Measurements from ENCODE around the gene ARHGEF7.
"Not testable (repeated sequence)": the region's sequence is repeated elsewhere in the genome, so short reads cannot be mapped to it uniquely, and the experiment has no call there.

The ARHGEF7 gene

DNA sequence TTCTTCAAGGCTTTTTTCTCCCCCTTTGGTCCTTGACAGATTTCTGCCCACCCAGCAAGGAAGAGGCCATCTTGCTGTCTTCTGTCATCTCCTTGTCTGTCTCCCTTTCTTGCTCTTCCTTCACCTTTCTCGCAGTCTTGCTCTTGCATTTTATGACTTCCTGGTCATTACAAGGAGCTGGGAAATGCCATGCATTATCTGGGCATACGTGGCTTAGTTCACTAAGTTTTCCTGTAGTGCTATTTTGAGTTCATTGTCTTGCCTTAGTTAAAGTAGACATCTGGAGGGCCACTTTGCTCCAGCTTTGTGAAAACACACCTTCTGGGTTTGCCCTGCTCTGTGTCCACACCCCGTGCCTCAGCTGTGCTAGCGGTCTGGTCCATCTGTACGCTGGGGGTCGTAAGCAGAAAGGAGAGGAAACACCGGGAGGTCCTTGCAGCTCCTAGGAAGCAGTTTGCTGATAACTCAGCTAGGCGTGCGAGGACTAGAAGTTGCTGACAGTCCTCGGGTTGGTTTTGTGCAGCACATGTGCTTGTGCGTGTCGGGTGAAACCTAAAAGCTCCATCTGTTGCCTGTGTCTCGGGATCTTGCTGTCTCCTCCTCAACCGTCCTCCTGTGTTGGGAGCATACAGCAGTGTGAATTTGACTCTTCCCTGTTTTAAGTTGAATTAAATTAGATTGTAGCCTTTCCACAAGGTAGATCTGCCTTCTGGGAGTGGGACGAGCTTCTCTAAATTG is 59.4 kb downstream of the ARHGEF7 start:
- no peak for DNase-seq (ENCODE audit: low spot score)

DNA sequence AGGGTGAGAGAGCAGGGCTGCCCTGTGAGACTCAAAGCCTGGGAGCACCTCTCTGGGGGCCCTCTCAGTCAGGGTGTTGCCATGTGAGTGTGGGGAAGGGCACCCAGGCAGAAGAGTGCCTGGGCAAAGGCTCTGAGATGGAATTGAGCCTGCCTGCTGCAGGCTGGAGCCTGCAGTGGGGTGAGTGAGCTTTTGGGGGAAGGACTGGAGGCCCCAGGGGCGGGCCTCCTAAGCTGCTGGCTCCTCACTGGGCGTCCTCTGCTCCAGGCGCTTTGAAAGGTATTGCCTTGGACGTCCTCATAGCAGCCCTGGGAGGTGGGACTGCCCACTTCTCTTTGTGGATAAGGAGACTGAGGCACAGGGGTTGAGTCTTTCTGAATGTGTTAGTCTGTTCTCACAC is 60.3 kb downstream of the ARHGEF7 start:
- DNase-seq (ENCODE audit: low spot score) = no peak

DNA sequence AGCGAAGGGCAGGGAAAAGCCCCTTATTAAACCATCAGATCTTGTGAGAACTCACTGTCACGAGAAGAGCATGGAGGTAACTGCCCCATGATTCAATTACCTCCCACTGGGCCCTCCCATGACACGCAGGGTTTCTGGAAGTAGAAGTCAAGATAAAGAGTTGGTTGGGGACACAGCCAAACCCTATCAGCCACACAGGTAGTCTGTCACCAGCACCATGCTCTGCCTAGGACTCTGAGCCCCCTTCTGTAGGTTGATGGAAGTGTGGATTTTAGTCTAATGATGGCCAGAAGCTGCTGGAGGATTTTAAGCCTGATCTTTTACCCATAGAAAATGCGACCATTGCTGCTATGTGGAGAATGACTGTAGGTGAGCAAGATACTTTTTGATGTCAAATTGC is 60.8 kb downstream of the ARHGEF7 start:
- no peak for DNase-seq (ENCODE audit: low spot score)

DNA sequence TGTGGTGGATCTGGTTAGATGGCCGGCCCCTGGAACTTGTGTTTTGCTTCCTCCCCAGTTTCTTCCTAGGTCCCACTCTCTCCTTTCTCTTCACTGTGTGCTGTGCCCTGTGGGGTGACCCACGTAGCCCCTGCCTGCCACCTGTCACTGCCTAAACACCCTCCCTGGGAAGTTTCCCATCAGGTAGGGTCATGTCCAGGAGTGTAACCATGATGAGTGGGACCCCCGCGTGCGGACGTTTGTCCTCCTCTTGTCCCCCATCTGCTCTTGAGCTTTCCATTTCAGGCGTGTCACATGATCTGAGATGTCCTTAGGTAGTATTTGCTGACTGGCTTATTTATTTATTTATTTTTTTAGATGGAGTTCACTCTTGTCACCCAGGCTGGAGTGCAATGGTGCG is 61.3 kb downstream of the ARHGEF7 start:
- DNase-seq (ENCODE audit: low spot score) = no peak

DNA sequence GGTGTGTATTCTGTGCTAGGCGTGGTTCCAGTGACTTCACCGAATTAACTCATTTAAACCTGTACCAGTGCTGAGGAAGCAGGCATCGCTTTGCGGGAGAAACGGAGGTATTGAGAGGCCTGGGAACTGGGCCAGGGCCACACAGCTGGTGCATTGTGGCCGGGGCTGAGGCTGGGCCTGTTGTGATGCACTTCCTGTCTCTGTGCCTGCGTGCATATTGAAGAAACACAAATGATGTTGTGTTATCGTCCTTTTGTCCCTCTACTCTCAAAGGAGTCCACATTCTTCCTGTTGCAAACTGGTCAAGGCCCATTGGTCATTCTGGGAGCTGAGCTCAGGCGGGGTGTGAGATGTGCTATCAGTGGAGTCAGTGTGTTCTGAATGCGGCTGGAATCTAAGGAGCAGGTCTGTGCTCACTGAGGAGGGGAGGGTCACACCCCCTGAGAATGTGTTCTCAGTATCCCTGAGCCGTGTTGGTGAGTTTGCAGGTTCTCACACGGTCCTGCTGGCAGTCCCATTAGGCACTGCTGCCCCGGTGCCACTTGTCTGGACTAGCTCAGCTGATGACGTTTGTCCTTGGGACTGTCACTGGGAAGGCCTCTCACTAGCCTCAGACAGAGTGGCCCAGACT is 62.1 kb downstream of the ARHGEF7 start:
- DNase-seq (ENCODE audit: low spot score) = peak; percentile 48

DNA sequence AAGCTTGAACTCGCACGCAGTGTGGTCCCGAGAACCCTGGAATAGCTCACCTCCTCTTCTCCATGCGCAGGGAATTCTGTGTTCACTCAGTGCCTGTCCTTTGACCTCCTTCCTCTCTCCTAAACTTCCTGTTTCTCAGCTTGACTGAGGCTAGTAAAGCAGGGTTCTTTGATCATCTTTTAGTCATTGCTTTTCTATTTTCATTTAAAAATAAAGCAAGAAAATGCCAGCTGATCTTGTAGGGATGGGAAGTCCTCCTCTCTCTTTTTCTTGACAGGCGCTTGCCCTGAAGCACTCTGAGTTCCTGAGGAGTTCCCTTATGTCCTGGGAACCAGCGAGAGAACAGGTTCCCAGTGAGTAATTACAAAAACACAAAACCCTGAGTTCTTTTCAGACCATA is 62.8 kb downstream of the ARHGEF7 start:
- DNase-seq (ENCODE audit: low spot score) = no peak

DNA sequence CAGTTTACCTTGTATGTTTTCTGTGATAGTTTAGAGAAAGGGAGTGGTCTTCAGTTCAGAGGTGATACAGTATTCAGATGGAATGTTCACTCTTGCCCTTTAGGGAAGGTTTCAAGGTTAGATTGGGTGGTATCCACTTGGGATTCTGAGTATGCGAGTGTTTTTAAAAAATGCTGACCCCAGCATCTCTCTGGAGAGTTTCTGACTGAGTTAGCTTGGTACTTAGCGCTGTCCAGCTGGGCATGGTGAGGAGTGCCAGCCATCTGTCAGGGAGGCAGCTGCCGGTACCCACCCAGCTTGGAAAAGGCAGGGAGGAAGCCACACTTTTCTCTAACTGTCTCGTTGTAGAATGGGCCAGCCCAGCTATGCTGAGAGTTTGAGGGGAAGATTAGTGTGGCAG is 63.3 kb downstream of the ARHGEF7 start:
- no peak for DNase-seq (ENCODE audit: low spot score)

DNA sequence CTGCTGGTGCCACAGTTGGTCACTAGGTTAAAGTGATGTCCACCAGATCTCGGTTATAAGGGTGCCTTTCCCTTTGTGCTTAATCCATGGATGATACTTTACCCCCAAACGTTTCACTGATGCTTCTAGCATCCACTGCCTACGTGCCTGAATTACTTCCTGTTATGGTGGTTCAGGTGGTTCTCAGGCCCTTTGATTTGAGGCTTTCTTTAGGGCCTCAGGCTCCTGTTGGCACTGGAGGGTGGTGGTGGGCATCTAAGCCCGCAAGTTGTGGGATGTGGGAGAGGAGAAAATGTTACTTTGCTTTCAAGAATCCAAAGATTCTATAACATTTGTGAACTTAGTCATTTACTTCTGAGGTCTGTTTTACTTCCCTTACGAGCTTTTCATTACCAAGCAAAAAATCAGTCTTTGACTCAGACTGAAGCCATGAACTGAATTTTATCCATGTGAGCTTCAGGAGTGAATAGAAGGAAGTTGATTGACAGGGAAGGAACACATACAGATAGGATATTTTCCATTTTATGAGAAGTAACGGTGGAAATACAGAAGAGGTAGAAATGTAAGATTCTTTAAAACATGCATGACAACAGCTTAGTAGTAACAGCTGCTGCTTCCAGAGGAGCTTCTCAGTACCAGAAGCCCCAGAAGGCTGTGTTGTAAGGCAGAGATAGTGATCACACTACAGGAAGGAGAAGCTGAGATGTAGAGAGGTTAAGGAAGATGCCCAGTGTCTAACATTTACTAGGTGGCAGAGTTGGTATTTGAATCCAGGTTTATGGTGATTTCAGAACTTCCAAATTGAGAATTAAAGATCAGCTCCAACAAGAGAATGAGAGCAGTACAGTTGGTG is 65.0 kb downstream of the ARHGEF7 start:
- DNase-seq (ENCODE audit: low spot score) = no peak

DNA sequence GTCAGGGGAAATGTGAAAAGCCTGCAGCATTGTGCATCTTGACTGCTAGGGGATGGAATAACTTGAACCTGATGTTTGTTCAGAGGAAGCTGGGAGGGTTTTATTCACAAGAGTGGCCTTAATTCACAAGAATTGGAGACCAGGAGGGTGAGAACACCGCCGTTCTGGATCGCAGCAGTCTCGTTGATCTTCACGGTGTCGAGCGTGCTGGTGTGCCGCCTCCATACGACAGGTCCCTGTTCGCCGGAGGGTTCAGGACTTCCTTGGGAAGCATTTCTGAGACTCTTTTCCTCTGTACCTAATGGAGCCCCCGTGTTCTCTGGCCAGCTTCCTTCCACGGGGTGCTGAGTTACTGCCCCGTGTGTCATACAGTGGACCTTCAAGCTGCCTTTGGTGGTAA is 66.9 kb downstream of the ARHGEF7 start:
- no peak for DNase-seq (ENCODE audit: low spot score)

DNA sequence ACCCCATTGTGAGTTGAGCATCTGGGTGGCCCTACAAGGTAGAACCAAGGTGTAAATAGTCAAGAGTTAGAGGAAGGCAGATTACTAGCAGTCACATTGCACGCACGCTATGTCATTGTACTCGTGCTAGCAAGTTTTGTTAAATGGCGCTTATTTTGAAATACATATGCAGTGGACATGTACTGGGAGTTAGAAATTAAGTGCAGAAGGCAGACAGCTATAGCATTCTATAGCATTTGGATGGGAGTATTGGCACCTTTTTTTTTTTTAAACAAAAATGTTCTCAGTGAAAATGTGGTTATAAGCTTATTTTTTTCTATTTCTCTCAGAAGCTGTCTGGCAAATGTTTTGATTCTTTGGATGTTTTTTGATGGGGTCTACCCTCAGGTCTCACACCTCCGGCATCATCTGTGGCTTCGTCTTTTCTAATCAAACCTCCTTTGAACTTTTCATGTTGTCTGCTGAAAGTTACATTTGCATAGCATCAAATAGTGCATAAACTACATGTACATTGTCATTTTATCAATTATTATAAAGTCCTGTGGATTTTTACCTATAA is 68.1 kb downstream of the ARHGEF7 start:
- DNase-seq (ENCODE audit: low spot score) = peak; percentile 26

DNA sequence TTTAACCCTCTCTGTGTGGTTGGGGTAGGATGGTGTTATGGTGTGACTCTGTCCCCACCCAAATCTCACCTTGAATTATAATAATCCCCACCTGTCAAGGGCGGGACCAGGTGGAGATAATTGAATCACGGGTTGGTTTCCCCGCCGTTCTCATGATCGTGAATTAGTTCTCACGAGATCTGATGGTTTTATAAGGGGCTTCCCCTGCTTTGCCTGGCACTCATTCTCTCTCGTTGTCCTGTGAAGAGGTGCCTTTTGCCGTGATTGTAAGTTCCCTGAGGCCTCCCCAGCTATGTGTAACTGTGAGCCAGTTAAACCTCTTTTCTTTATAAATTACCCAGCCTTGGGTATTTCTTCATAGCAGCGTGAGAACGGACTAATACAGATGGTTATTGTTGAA is 68.8 kb downstream of the ARHGEF7 start:
- DNase-seq (ENCODE audit: low spot score) = no peak

DNA sequence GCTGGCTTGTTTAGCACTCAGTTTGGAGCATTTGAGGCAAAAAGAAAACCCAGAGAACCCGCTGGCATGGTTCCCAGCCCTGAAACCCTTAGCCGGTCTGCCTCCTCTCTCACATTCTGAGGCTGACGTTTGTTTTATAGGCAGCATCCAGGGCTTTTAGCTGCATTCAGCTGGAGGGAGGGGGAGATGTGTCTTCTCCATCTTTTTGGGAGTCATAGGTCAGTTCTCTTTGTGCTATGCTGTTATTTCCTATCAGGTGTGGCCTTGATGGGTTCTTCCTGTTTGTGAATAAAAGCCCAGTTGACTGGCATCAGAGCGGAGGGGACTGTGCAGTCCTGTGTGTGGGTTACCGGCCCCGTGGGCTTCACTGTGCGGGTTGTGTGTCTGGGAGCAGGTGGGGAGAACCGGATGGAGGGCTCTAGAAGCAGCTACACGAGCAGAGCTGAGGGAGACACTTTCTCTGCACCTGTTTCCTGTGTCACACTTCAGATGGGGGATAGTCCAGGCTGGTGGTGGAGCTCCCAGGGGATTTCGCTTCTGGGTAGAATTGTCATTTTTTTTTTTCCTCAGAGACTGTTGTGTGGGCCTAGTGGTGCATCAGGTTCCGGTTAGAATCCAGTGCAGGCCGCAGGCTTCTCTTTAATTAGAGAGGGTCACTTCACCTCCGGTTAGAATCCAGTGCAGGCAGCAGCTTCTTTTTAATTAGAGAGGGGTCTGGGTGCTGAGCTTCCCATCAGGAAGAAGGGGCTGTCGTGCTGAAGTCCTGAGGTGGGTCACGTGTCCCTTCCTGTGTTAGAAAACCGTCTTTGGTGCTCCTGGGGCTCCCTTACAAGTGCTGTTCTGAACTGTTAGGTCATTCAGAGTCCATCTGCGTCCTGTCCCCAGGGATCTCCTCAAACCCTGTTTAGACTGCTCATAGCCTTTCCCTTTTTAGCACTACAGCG is 69.6 kb downstream of the ARHGEF7 start:
- peak; percentile 32 for DNase-seq (ENCODE audit: low spot score)

DNA sequence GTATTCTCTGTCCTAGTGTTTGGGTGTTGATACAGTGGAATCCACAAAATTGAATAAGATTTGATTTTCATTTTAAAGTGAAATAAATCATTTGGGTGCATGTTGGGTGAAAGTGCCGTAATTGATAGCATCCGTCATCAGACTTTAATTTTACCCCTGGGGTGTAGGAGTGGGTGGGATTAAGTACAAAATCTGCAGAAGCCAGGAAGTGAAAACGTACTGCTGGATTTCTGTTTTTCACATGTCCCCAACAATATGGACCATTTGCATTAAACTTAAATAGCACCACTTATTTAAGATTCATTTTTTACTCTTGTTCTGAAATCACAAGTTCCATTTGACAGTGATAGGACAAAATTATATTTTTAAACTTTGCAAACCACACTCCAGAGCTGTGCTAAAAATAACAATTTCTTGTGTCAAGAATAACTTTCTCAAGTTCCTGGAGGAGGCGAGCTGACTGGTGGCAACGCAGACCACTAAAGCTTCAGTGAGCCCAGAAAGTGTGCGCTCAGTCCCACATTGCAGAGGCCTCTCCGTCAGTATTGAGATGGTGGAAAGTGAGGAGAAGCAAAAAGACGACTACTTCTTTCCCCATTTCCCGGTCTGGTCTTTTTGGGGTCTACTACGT is 71.3 kb downstream of the ARHGEF7 start:
- no peak for DNase-seq (ENCODE audit: low spot score)

DNA sequence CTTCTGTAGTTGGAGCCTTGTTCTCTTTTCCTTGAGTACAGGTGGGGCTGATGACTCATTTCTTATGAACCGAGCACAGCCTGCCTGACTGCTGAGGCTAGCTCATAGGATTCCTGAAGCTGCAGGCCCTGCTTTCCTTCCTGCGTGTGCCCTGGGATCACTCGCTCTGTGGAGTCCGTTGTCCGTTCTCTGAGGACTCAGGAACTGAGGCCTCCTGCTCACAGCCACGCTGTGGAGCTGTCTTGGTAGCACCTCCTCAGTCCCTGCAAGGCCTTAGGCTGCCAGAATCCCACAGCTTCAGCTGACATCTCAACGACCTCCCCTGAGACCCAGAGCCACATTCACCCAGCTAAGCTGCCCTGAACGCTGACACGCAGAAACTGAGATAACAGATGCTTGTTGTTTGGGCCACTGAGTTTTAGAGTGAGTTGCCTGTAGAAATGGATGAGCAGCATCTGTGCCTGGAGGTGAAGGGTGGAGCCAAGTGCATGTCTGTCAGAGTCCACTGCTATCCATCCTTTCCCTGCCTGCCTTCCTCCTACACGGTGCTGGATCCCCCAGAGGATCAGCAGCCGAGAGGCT is 72.9 kb downstream of the ARHGEF7 start:
- DNase-seq (ENCODE audit: low spot score) = no peak

DNA sequence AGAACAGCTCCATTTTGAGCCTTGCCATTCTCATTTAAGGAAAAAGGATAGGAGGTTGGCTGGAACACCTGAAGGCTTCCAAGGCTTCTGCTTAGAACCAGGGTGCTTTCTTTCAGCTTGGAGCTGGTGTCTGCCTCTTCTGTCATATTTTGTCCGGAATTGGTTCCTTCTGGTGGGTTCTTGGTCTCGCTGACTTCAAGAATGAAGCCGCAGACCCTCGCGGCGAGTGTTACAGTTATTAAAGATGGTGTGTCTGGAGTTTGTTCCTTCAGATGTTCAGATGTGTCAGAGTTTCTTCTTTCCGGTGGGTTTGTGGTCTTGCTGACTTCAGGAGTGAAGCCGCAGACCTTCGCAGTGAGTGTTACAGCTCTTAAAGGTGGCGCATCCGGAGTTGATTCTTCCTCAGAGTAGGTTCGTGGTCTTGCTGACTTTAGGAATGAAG is 74.0 kb downstream of the ARHGEF7 start:
- DNase-seq (ENCODE audit: low spot score) = peak; percentile 73

DNA sequence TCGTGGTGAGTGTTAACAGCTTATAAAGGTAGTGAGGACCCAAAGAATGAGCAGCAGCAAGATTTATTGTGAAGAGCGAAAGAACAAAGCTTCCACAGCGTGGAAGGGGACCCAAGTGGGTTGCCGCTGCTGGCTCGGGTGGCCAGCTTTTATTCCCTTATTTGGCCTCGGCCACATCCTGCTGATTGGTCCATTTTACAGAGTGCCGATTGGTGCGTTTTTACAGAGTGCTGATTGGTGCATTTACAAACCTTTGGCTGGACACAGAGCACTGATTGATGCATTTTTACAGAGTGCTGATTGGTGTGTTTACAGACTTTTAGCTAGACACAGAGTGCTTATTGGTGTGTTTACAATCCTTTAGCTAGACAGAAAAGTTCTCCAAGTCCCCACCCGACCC is 74.4 kb downstream of the ARHGEF7 start:
- DNase-seq (ENCODE audit: low spot score) = peak; percentile 22

DNA sequence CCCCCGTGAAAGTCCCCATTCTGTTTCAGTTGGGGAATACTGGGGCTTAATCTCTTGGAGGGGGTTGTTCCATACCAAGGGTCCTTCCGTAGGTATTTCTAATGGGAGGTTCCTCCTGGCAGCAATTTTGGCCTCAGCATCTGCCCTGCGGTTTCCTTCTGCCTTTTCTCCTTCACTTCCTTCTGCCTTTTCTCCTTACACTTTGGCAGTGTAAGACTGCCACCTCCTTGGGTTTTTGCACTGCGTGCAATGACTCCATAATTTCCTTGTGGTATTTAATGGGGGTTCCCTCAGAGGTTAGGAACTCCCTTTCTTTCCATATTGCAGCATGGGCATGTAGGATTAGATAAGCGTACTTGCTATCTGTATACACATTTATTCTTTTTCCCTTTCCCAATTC is 78.1 kb downstream of the ARHGEF7 start:
- DNase-seq (ENCODE audit: low spot score) = not testable (repeated sequence)

DNA sequence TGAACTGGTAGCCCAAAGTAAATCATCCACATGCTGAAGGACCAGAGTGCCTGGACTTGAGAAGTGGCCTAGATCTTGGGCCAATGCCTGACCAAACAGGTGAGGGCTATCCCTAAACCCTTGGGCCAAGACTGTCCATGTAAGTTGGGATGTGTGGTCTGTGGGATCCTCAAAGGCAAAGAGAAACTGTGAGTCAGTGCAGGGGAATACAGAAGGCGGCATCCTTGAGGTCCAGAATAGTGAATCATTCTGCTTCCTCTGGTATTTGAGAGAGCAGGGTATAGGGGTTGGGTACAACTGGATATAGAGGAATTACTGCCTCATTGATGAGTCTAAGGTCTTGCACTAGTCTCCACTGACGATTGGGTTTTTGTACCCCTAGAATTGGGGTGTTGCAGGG is 79.5 kb downstream of the ARHGEF7 start:
- not testable (repeated sequence) for DNase-seq (ENCODE audit: low spot score)

DNA sequence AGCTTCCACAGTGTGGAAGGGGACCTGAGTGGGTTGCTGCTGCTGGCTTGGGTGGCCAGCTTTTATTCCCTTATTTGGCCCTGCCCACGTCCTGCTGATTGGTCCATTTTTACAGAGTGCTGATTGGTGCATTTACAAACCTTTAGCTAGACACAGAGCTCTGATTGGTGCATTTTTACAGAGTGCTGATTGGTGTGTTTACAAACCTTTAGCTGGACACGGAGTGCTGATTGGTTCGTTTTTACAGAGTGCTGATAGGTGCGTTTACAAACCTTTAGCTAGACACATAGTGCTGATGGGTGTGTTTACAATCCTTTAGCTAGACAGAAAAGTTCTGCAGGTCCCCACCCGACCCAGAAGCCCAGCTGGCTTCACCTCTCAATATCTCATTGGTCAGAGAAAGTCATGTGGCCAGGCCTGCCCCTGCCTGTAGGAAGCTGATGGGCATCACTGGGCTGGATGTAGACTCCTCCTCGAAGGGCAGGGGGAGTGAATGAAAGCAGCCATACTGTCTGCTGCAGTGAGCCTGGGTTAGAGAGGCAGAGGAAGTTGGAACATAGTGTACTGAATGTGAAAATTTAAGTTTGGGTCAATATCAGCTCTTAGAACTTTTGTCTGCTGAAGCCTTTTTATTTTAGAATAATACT is 83.7 kb downstream of the ARHGEF7 start:
- not testable (repeated sequence) for DNase-seq (ENCODE audit: low spot score)

DNA sequence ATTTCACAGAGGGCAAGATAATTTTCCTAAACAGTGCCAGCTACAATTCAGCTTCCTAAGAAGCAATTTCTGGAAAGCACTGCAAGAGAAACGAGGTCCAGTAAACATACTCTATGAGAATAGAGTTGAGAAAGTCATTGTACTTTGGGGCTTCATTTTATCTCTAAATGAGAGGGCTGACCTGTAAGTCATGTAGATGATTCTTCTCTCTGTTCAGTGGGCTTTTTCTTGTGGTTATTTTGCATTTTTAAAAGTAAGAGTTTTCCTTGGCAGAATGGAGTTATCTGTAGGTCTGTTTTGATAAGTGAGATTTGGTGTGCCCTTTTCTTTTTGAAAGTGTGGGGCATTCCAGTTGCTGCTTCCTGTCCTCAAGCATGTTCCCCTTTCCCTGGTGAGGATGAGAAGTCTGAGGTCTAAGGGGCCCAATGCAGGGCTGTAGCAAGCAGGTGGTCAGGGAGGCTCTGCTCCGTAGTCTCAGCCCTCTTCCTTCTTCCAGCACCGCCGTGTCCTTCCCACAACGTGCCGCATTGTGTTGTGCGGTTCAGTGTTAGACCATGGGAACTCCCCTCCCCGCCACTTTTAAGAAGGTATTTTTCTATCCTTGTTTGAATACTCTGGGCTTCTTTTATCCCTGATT is 86.3 kb downstream of the ARHGEF7 start:
- DNase-seq (ENCODE audit: low spot score) = no peak
